Calu3 (cell line): Measurements from ENCODE around the gene PEX5L. TPM values are rescaled to one million over a fixed set of nuclear protein-coding genes. Genes with fewer than 3 reads are reported as not detected.

ENCODE experiments used
- BruUV-seq: library from RNA; stranded (reverse); fragments of 400-500 nt; replicated peaks from 2 replicates; lab custom pipeline; 2021; lab: Mats Ljungman, UMichigan
- CTCF ChIA-PET: fragments of 300-600 bp; sonication (Branson Sonifier 250); formaldehyde crosslinking; loops from one replicate; lab custom pipeline; 2022; ENCODE audit warnings: antibody characterized with exemption; lab: Charles Lee
- DNase-seq: peaks from one replicate; pipeline ENCODE4 v3.0.0; 2022
- H3K27ac Mint-ChIP-seq: one replicate; pipeline ENCODE4 v1.8.0; 2022; ENCODE audit warnings: mixed read lengths; ENCODE audit not compliant: unreplicated experiment
- H3K27me3 Mint-ChIP-seq: one replicate; pipeline ENCODE4 v1.8.0; 2022; ENCODE audit warnings: mixed read lengths; ENCODE audit not compliant: unreplicated experiment
- H3K36me3 Mint-ChIP-seq: one replicate; pipeline ENCODE4 v1.8.0; 2022; ENCODE audit warnings: mild to moderate bottlenecking, moderate library complexity, mixed read lengths; ENCODE audit not compliant: insufficient read depth, unreplicated experiment
- H3K4me1 Mint-ChIP-seq: one replicate; pipeline ENCODE4 v1.8.0; 2022; ENCODE audit warnings: mild to moderate bottlenecking, low read depth, mixed read lengths; ENCODE audit not compliant: unreplicated experiment
- H3K4me3 Mint-ChIP-seq: one replicate; pipeline ENCODE4 v1.8.0; 2022; ENCODE audit warnings: mild to moderate bottlenecking, low read depth, moderate library complexity, mixed read lengths; ENCODE audit not compliant: unreplicated experiment
- H3K9me3 Mint-ChIP-seq: one replicate; pipeline ENCODE4 v1.8.0; 2022; ENCODE audit warnings: low read depth, mixed read lengths; ENCODE audit not compliant: unreplicated experiment
- CTCF ChIP-seq: fragments of 200-600 bp; IDR thresholded peaks from one replicate; pipeline ENCODE4 v1.8.0; 2022; ENCODE audit warnings: antibody characterized with exemption; ENCODE audit not compliant: unreplicated experiment
- intact Hi-C: fragments of 100-400 bp; cut with micrococcal nuclease; formaldehyde crosslinking; loops from one replicate; pipeline ENCODE4 v1.10.0; 2022; ENCODE audit not compliant: unreplicated experiment
- total RNA-seq: library from RNA; stranded (reverse); gene quantifications from 2 replicates; pipeline ENCODE4 v1.2.3, GENCODE V29; 2022

The PEX5L gene
- total RNA-seq, 1 experiment from 2014 or later: not detected

- CTCF ChIA-PET: no interaction called here
- DNase-seq: no peak
- no peaks in the 10 kb centered on the region for H3K36me3 Mint-ChIP-seq
- no peak for TF ChIP-seq CTCF
- H3K27ac Mint-ChIP-seq: no peak overlapping the region
- H3K4me3 Mint-ChIP-seq: no peak overlapping the region
- intact Hi-C loops: no loop called here
- BruUV-seq: no TSS peak
- H3K27me3 Mint-ChIP-seq: no peaks in the 10 kb centered on the region
- H3K4me1 Mint-ChIP-seq: peaks cover 10% of the 10 kb centered on the region
- H3K9me3 Mint-ChIP-seq: no peaks in the 10 kb centered on the region
These were observed 59.4 kb downstream of the PEX5L start for GRCh38 chr3:179977356-179977755.

DNA sequence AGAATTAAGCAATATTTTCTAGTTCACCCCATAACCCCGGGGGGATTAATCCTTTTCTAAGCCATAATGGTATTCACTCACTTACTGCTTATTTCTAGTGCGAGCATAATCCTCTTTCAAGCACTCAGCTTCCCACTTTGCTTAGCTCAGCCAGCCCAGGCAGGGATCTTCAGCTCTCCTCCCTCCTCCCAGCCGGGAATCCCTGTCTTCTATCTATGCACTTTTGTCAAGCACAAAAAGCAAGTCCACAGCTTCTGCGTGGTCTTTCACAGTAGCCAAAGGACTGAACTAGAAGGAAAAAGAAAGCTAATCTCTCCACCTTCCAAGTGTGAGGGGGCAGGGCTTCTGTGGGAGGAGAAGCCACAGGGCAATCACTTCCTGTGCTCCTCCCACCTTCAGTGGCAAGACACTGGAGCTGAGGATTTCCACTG, 62.8 kb downstream of the PEX5L start:
- Mint-ChIP-seq H3K4me1 (peaks cover 28% of the 10 kb centered on the region), H3K4me3 (peak overlapping the region; percentile 19), H3K36me3 (no peaks in the 10 kb centered on the region), H3K9me3 (no peaks in the 10 kb centered on the region), H3K27ac (no peak overlapping the region), H3K27me3 (no peaks in the 10 kb centered on the region)
- intact Hi-C loops: no loop called here
- no peak for TF ChIP-seq CTCF
- DNase-seq: peak; percentile 11
- CTCF ChIA-PET: interaction anchor here (1.0 kb wide), 1 partner anchor 29 kb away, joined by 3 read pairs; no protein-coding TSS in a partner anchor
- no TSS peak for BruUV-seq

DNA sequence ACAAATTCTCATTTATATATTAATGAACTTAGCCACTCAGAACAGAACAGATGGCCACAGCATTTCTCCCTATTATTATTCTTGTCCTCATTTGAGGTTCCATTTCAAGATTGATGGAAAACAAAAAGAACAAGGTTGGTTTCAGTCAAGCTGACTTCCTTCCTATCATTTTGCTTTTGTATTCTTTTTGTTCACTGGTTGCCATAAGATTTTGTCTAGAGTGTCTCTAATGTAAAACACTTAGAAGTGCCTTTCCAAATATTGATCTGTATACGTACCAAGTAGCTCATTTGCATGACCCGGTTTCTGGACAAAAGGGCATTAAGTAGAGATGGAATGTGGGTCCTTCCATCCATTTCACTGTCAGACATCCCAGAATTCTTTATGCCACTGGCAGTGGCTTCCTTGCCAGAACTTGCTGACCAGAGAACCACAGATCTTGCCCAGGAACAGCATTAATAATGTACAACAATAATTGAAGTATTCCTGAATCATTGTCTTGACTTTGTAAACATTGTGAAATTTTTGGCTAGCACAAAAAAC, 63.8 kb downstream of the PEX5L start:
- Mint-ChIP-seq H3K27me3 (no peaks in the 10 kb centered on the region), H3K27ac (no peak overlapping the region), H3K4me1 (peaks cover 28% of the 10 kb centered on the region), H3K36me3 (no peaks in the 10 kb centered on the region), H3K4me3 (no peak overlapping the region), H3K9me3 (no peaks in the 10 kb centered on the region)
- intact Hi-C loops: no loop called here
- CTCF ChIA-PET: interaction anchor here (1.0 kb wide), 1 partner anchor 30 kb away, joined by 3 read pairs; no protein-coding TSS in a partner anchor
- TF ChIP-seq CTCF: no peak
- no TSS peak for BruUV-seq
- DNase-seq: no peak

GRCh38 chr3:179971280-179971679, 65.5 kb downstream of the PEX5L start:
- Mint-ChIP-seq H3K27ac (no peak overlapping the region), H3K36me3 (no peaks in the 10 kb centered on the region), H3K9me3 (no peaks in the 10 kb centered on the region), H3K4me1 (peaks cover 28% of the 10 kb centered on the region), H3K27me3 (no peaks in the 10 kb centered on the region), H3K4me3 (no peak overlapping the region)
- TF ChIP-seq CTCF: no peak
- no peak for DNase-seq
- CTCF ChIA-PET: no interaction called here
- intact Hi-C loops: no loop called here
- no TSS peak for BruUV-seq
